ENCODE measurements around the gene CDK7. TPM values are rescaled to one million over a fixed set of nuclear protein-coding genes. Genes with fewer than 3 reads are reported as not detected.

The CDK7 gene
- total and polyA plus RNA-seq, 9 of the 15 experiments (the other 6 are each of a cell fraction or from before 2014, with no cell fraction given): 41.7 to 143 (median 65.3) TPM

DNA sequence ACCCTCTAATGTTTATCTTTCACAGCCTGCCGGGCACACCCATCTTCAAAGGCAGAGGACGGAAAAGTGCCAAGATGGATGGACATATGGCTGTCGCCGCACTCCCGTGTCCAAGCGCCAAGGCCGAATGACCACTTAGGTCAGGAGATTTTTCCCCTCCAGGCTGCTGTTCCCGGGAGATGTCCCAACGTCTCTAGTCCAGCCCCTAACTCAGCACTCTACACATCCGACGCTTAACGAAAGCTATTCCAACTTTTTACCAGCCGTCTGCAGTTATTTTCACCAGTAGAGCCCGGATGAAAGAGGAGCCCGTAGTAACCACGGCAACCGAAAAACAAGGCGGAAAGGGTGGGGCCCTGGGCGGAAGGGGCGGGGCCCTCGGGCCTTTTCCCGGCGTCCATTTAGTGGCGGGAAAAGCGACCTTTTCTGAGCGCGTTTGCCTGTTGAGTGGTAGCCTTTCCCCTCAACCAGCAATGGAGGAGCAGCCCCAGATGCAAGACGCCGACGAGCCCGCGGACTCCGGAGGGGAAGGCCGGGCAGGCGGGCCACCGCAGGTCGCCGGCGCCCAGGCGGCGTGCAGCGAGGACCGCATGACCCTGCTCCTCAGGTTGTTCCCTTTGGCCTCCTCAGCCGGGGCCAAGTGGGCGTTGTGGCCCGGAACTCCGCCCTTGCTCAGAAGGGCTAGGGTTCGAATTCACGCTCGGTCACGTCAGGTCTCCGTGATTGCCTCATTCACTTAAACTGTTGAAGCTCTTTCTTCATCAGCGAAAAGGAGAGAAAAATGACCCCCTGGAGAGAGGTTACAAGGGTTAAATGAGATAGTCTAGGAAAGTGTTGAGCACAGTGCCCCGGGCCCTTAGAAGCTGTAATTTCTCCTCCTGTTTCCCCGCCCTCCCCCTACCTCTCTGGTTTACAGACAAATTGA is 45.3 kb upstream of the CDK7 start, which contains the start of gene CENPH (continued):
- 0 out of 2 replicates have a peak, but pooled peaks have one; percentile 59 for TF ChIP-seq CREM (IDR thresholded peaks at IDR 0.05; ENCODE audit: low read depth)
- TF ChIP-seq CBX3 (IDR thresholded peaks at IDR 0.05; ENCODE audit: borderline replicate concordance in 1 of 2, low read length in 2 of 2): peak in 1 of 2 experiments; percentile 33; a peak in 1 of 3 replicates
- TF ChIP-seq GABPB1 (CRISPR knock-in tag; IDR thresholded peaks at IDR 0.05): peak; percentile 87
- TF ChIP-seq MYNN (IDR thresholded peaks at IDR 0.05): 0 out of 2 replicates have a peak, but pooled peaks have one; percentile 10
- no peak for TF ChIP-seq MYNN (CRISPR knock-in tag; IDR thresholded peaks at IDR 0.05)
- peak; percentile 70 for TF ChIP-seq ESRRA (IDR thresholded peaks at IDR 0.05; ENCODE audit: borderline replicate concordance, low read depth)
- peak; percentile 56 for TF ChIP-seq MXI1 (IDR thresholded peaks at IDR 0.05; ENCODE audit: low read depth, low read length)
- TF ChIP-seq ZNF3 (CRISPR knock-in tag; IDR thresholded peaks at IDR 0.05): no peak
- TF ChIP-seq MEIS2 (IDR thresholded peaks at IDR 0.05; ENCODE audit: partially characterized antibody): peak; percentile 24
- peak; percentile 94 for TF ChIP-seq L3MBTL2 (IDR thresholded peaks at IDR 0.05)
- TF ChIP-seq RBFOX2 (IDR thresholded peaks at IDR 0.05; ENCODE audit: low read depth, low read length): peak; percentile 99
- no peak for TF ChIP-seq SNRNP70 (optimal IDR thresholded peaks at IDR 0.05; ENCODE audit: low read depth, low read length)
- TF ChIP-seq, protein P1, sequence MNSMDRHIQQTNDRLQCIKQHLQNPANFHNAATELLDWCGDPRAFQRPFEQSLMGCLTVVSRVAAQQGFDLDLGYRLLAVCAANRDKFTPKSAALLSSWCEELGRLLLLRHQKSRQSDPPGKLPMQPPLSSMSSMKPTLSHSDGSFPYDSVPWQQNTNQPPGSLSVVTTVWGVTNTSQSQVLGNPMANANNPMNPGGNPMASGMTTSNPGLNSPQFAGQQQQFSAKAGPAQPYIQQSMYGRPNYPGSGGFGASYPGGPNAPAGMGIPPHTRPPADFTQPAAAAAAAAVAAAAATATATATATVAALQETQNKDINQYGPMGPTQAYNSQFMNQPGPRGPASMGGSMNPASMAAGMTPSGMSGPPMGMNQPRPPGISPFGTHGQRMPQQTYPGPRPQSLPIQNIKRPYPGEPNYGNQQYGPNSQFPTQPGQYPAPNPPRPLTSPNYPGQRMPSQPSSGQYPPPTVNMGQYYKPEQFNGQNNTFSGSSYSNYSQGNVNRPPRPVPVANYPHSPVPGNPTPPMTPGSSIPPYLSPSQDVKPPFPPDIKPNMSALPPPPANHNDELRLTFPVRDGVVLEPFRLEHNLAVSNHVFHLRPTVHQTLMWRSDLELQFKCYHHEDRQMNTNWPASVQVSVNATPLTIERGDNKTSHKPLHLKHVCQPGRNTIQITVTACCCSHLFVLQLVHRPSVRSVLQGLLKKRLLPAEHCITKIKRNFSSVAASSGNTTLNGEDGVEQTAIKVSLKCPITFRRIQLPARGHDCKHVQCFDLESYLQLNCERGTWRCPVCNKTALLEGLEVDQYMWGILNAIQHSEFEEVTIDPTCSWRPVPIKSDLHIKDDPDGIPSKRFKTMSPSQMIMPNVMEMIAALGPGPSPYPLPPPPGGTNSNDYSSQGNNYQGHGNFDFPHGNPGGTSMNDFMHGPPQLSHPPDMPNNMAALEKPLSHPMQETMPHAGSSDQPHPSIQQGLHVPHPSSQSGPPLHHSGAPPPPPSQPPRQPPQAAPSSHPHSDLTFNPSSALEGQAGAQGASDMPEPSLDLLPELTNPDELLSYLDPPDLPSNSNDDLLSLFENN (IDR thresholded peaks at IDR 0.05; ENCODE audit: low read depth in 2 of 2, low read length in 2 of 2): 0 out of 4 replicates have a peak, but pooled peaks of 1 of the 2 experiments have one; percentile 27
- TF ChIP-seq POLR3G (IDR thresholded peaks at IDR 0.05; ENCODE audit: extremely low read depth, insufficient read length, insufficient replicate concordance): no peak
- peak; percentile 95 for TF ChIP-seq SAP30 (IDR thresholded peaks at IDR 0.05; ENCODE audit: borderline replicate concordance, insufficient read depth, low read depth, low read length, poor library complexity, severe bottlenecking)
- no peak for TF ChIP-seq ATF1 (CRISPR knock-in tag; IDR thresholded peaks at IDR 0.05)
- TF ChIP-seq ATF1 (tag; IDR thresholded peaks at IDR 0.05): peak; percentile 61
- TF ChIP-seq KLF6 (CRISPR knock-in tag; IDR thresholded peaks at IDR 0.05; ENCODE audit: borderline replicate concordance): 0 out of 2 replicates have a peak, but pooled peaks have one; percentile 39
- TF ChIP-seq BMI1 (IDR thresholded peaks at IDR 0.05; ENCODE audit: low read length): peak; percentile 74; the same call in 1 of the 2 replicates
- TF ChIP-seq POLR2G (IDR thresholded peaks at IDR 0.05; ENCODE audit: low read depth, low read length): peak; percentile 98
- no peak for TF ChIP-seq NCOA1 (IDR thresholded peaks at IDR 0.05; ENCODE audit: low read depth)
- peak; percentile 60; the same call in 1 of the 2 replicates for TF ChIP-seq ELF1 (tag; IDR thresholded peaks at IDR 0.05)
- peak; percentile 25 for TF ChIP-seq SMAD1 (IDR thresholded peaks at IDR 0.05; ENCODE audit: low read depth, low read length, partially characterized antibody)
- peak; percentile 88 for TF ChIP-seq HNRNPLL (IDR thresholded peaks at IDR 0.05; ENCODE audit: low read depth, low read length, poor library complexity, severe bottlenecking)
- peak in 1 of 2 experiments; percentile 95; a peak in 2 of 4 replicates for TF ChIP-seq HDAC1 (IDR thresholded peaks at IDR 0.05)
- peak; percentile 94 for TF ChIP-seq ZFX (CRISPR knock-in tag; IDR thresholded peaks at IDR 0.05)

Measured in K562 (cell line).